SK-N-SH (cell line): ENCODE data around the gene TOM1L2. TPM values are rescaled to one million over a fixed set of nuclear protein-coding genes. Genes with fewer than 3 reads are reported as not detected.

Source experiments
- CTCF ChIA-PET: fragments of 300-600, 350-600 bp; formaldehyde crosslinking; extraction: SDS; loops from one replicate; lab custom pipeline; 2021; lab: Yijun Ruan, JAX
- POLR2A ChIA-PET: fragments of 350-600 bp; sonication (Branson Sonifier 250); formaldehyde crosslinking; extraction: SDS; loops from one replicate; lab custom pipeline; 2020; ENCODE audit warnings: antibody characterized with exemption, inconsistent platforms; lab: Yijun Ruan, JAX
- DNase-seq: peaks from one replicate; pipeline ENCODE4 v3.0.0; 2012
- H2AFZ ChIP-seq: fragments of 200-600 bp; sonication (generic); 2 replicates; pipeline ENCODE4 v1.8.1; 2016; ENCODE audit warnings: antibody characterized with exemption, mild to moderate bottlenecking, low read depth
- H3F3A ChIP-seq: fragments of 200-600 bp; sonication (generic); replicated peaks from 2 replicates; pipeline ENCODE3; 2016; ENCODE audit warnings: antibody characterized with exemption, mild to moderate bottlenecking; ENCODE audit not compliant: insufficient read depth
- H3K27ac ChIP-seq, 2 experiments: fragments of 200-500 bp in 1 of 2; fragments of 200-600 bp in 1 of 2; sonication (Bioruptor generic) in 1 of 2; sonication (generic), shearing (Covaris generic) in 1 of 2; 2 replicates each; pipeline versions ENCODE4 v1.5.1 to v1.6.1; 2014 to 2016; ENCODE audit warnings: low read depth in 2 of 2, inconsistent platforms in 1 of 2, low read length in 1 of 2, mild to moderate bottlenecking in 1 of 2, mixed read lengths in 1 of 2
- H3K27me3 ChIP-seq: fragments of 200-600 bp; sonication (generic), shearing (Covaris generic); 2 replicates; pipeline ENCODE4 v1.6.1; 2016; ENCODE audit warnings: mixed run types; ENCODE audit not compliant: insufficient read depth
- H3K36me3 ChIP-seq, 2 experiments: fragments of 200-500 bp in 1 of 2; fragments of 200-600 bp in 1 of 2; sonication (Bioruptor generic) in 1 of 2; sonication (generic) in 1 of 2; replicated peaks in 1 of 2; 2 replicates each; pipeline versions ENCODE3 to v1.5.1; 2014 to 2016; ENCODE audit warnings: low read length in 1 of 2, mild to moderate bottlenecking in 1 of 2; ENCODE audit not compliant: insufficient read depth in 2 of 2, control insufficient read depth in 1 of 2
- H3K4me1 ChIP-seq, 2 experiments: fragments of 200-500 bp in 1 of 2; fragments of 200-600 bp in 1 of 2; sonication (Bioruptor generic) in 1 of 2; sonication (generic), shearing (Covaris generic) in 1 of 2; 2 replicates each; pipeline versions ENCODE4 v1.5.1 to v1.6.1; 2014 to 2016; ENCODE audit warnings: low read depth in 1 of 2, low read length in 1 of 2, mixed run types in 1 of 2; ENCODE audit not compliant: insufficient read depth in 2 of 2, control insufficient read depth in 1 of 2
- H3K4me2 ChIP-seq: fragments of 200-600 bp; sonication (generic), shearing (Covaris generic); 2 replicates; pipeline ENCODE4 v1.6.1; 2017; ENCODE audit warnings: mixed run types
- H3K4me3 ChIP-seq, 2 experiments: fragments of 200-500 bp in 1 of 2; fragments of 200-600 bp in 1 of 2; sonication (Bioruptor generic) in 1 of 2; sonication (generic), shearing (Covaris generic) in 1 of 2; 2 replicates each; pipeline versions ENCODE4 v1.5.1 to v1.8.1; 2014 to 2016; ENCODE audit warnings: low read depth in 2 of 2, inconsistent platforms in 1 of 2, low read length in 1 of 2, mild to moderate bottlenecking in 1 of 2, mixed read lengths in 1 of 2, moderate library complexity in 1 of 2
- H3K79me2 ChIP-seq: fragments of 200-600 bp; sonication (generic); 2 replicates; pipeline ENCODE4 v1.8.1; 2017; ENCODE audit warnings: mild to moderate bottlenecking; ENCODE audit not compliant: insufficient read depth
- H3K9ac ChIP-seq: fragments of 200-600 bp; sonication (generic); 2 replicates; pipeline ENCODE4 v1.6.1; 2017; ENCODE audit warnings: mixed run types
- H3K9me2 ChIP-seq: fragments of 200-600 bp; sonication (generic); 2 replicates; pipeline ENCODE4 v1.6.1; 2017; ENCODE audit warnings: mixed run types
- H3K9me3 ChIP-seq: fragments of 200-600 bp; sonication (generic); 2 replicates; pipeline ENCODE4 v1.6.1; 2017; ENCODE audit warnings: mixed run types, mild to moderate bottlenecking, moderate library complexity
- H4K20me1 ChIP-seq: fragments of 200-600 bp; sonication (generic); 2 replicates; pipeline ENCODE4 v1.6.1; 2017; ENCODE audit warnings: mild to moderate bottlenecking, mixed run types; ENCODE audit not compliant: insufficient read depth
- CHD2 ChIP-seq: fragments of 150-350 bp; IDR thresholded peaks from 2 replicates; pipeline ENCODE4 v1.6.1; 2018; ENCODE audit warnings: low read length; ENCODE audit not compliant: partially characterized antibody
- ELF1 ChIP-seq: IDR thresholded peaks from 2 replicates; pipeline ENCODE4 v1.4.0; 2012
- EP300 ChIP-seq, 2 experiments: IDR thresholded peaks; 2 replicates each; pipeline versions ENCODE4 v1.4.0 to v1.6.1; 2012; ENCODE audit warnings: borderline replicate concordance in 1 of 2, low read depth in 1 of 2, low read length in 1 of 2
- EZH2phosphoT487 ChIP-seq: fragments of 200-600 bp; sonication (generic); IDR thresholded peaks from 2 replicates; pipeline ENCODE4 v1.6.1; 2017; ENCODE audit warnings: low read depth, mixed run types, mild to moderate bottlenecking, antibody characterized with exemption, moderate library complexity, borderline replicate concordance
- FOXM1 ChIP-seq: IDR thresholded peaks from 2 replicates; pipeline ENCODE4 v1.4.0; 2012; ENCODE audit warnings: low read depth, mild to moderate bottlenecking
- GABPA ChIP-seq: IDR thresholded peaks from 2 replicates; pipeline ENCODE4 v1.4.0; 2012; ENCODE audit warnings: low read depth, mild to moderate bottlenecking
- GATA2 ChIP-seq: sonication (generic); formaldehyde crosslinking; IDR thresholded peaks from 2 replicates; pipeline ENCODE4 v1.5.0; 2020; ENCODE audit warnings: mild to moderate bottlenecking, missing genetic modification reagents
- JUND ChIP-seq: IDR thresholded peaks from 2 replicates; pipeline ENCODE4 v1.4.0; 2012
- MXI1 ChIP-seq: IDR thresholded peaks from 2 replicates; pipeline ENCODE4 v1.6.1; 2012; ENCODE audit warnings: mild to moderate bottlenecking, low read depth, low read length, improper control_type of control experiment
- NFIC ChIP-seq: IDR thresholded peaks from 2 replicates; pipeline ENCODE4 v1.4.0; 2012; ENCODE audit warnings: borderline replicate concordance
- NRF1 ChIP-seq: IDR thresholded peaks from 2 replicates; pipeline ENCODE4 v1.6.1; 2012; ENCODE audit warnings: low read depth, mild to moderate bottlenecking, low read length
- PBX3 ChIP-seq: IDR thresholded peaks from 2 replicates; pipeline ENCODE4; 2012
- POLR2AphosphoS5 ChIP-seq: IDR thresholded peaks from 2 replicates; pipeline ENCODE4 v1.6.1; 2012; ENCODE audit warnings: low read depth, low read length
- RFX5 ChIP-seq: IDR thresholded peaks from 2 replicates; pipeline ENCODE4 v1.6.1; 2012; ENCODE audit warnings: mild to moderate bottlenecking, improper control_type of control experiment, low read length
- TAF1 ChIP-seq: IDR thresholded peaks from 2 replicates; pipeline ENCODE4 v1.6.1; 2012; ENCODE audit warnings: low read depth, mild to moderate bottlenecking, low read length, moderate library complexity, borderline replicate concordance
- TEAD4 ChIP-seq: IDR thresholded peaks from 2 replicates; pipeline ENCODE4 v1.4.0; 2012; ENCODE audit warnings: mild to moderate bottlenecking, borderline replicate concordance; ENCODE audit not compliant: insufficient read depth
- ZBTB33 ChIP-seq: IDR thresholded peaks from 2 replicates; pipeline ENCODE4 v1.4.0; 2012; ENCODE audit warnings: low read depth, borderline replicate concordance
- WGBS: methylation state at CpG from one replicate; pipeline ENCODE4 v1.1.6; 2017; ENCODE audit warnings: low lambda C conversion rate; 5-methylcytosine and 5-hydroxymethylcytosine counted together
- polyA plus RNA-seq, 3 experiments: library from polyadenylated mRNA; depleted of rRNA; stranded (reverse); fragments of >200 nt; gene quantifications; 2 replicates each; pipeline ENCODE4 v1.2.3, GENCODE V29; 2012
- TF ChIP-seq, protein P1 (sequence below): fragments of 200-600 bp; sonication (generic); IDR thresholded peaks from 2 replicates; pipeline ENCODE4 v1.6.1; 2017; ENCODE audit warnings: antibody characterized with exemption, mild to moderate bottlenecking, moderate library complexity
- TF ChIP-seq, protein P2 (sequence below): IDR thresholded peaks from 2 replicates; pipeline ENCODE4 v1.4.0; 2012; ENCODE audit warnings: low read depth
- TF ChIP-seq, protein P3 (sequence below): IDR thresholded peaks from 2 replicates; pipeline ENCODE4 v1.6.1; 2012; ENCODE audit warnings: mild to moderate bottlenecking, low read depth, low read length, moderate library complexity

TOM1L2 gene
- polyA plus RNA-seq, 1 of the 3 experiments (the other 2 are of a cell fraction): 85.4 TPM

- H3K4me1 ChIP-seq: peaks cover 1 to 4% of the 10 kb centered on the region in 2 experiments; a peak in 2 of 4 replicates
- no peaks in the 10 kb centered on the region for H3K27me3 ChIP-seq
- no peak overlapping the region for H3K27ac ChIP-seq
- H2AFZ ChIP-seq: no peak overlapping the region
- H3K4me2 ChIP-seq: no peak overlapping the region
- H3K4me3 ChIP-seq: no peak overlapping the region
- ChIA-PET POLR2A (no interaction called here), CTCF (interaction anchor here (2.8 kb wide), 1 partner anchor 45 kb away, joined by 13 read pairs; no protein-coding TSS in a partner anchor)
- TF ChIP-seq NRF1 (no peak), ELF1 (no peak), EP300 (IDR thresholded peaks at IDR 0.05; ENCODE audit: borderline replicate concordance in 1 of 2, low read depth in 1 of 2, low read length in 1 of 2) (no peak), TAF1 (no peak)
- H4K20me1 ChIP-seq: no peaks in the 10 kb centered on the region
- H3K36me3 ChIP-seq: no peaks in the 10 kb centered on the region
- WGBS: 91% methylated on average over 5 of the region's 7 CpGs
- H3K9ac ChIP-seq: no peak overlapping the region
- H3K9me2 ChIP-seq: no peaks in the 10 kb centered on the region
- no peaks in the 10 kb centered on the region for H3K9me3 ChIP-seq
- DNase-seq: no peak
- H3K79me2 ChIP-seq: no peaks in the 10 kb centered on the region
- H3F3A ChIP-seq: peaks cover 13% of the 10 kb centered on the region
These were observed 16.3 kb upstream of the TOM1L2 start for GRCh38 chr17:17988427-17988945.

- Histone ChIP-seq H3K27ac (no peak overlapping the region), H2AFZ (no peak overlapping the region), H3K9me2 (no peaks in the 10 kb centered on the region), H3K79me2 (no peaks in the 10 kb centered on the region), H3K4me2 (no peak overlapping the region), H3K9me3 (no peaks in the 10 kb centered on the region), H3K4me1 (peaks cover 0 to 4% of the 10 kb centered on the region in 2 experiments; a peak in 2 of 4 replicates), H3K9ac (no peak overlapping the region), H3K4me3 (no peak overlapping the region), H3K36me3 (no peaks in the 10 kb centered on the region), H3F3A (peaks cover 13% of the 10 kb centered on the region), H3K27me3 (no peaks in the 10 kb centered on the region), H4K20me1 (no peaks in the 10 kb centered on the region)
- DNase-seq: no peak
- 71% methylated on average over 6 of the region's 14 CpGs for WGBS
- ChIA-PET POLR2A (no interaction called here), CTCF (interaction anchor here (0.6 to 2.8 kb wide), 2 partner anchors 46 to 132 kb away, joined by 3 to 13 read pairs; no protein-coding TSS in a partner anchor)
- TF ChIP-seq ELF1 (no peak), GABPA (no peak), PBX3 (no peak), TEAD4 (no peak), FOXM1 (no peak), NFIC (no peak), RFX5 (no peak), GATA2 (CRISPR knock-in tag) (no peak), POLR2AphosphoS5 (no peak), JUND (no peak), ZBTB33 (no peak), MXI1 (no peak), EZH2phosphoT487 (no peak), CHD2 (no peak)
- TF ChIP-seq, protein P1, sequence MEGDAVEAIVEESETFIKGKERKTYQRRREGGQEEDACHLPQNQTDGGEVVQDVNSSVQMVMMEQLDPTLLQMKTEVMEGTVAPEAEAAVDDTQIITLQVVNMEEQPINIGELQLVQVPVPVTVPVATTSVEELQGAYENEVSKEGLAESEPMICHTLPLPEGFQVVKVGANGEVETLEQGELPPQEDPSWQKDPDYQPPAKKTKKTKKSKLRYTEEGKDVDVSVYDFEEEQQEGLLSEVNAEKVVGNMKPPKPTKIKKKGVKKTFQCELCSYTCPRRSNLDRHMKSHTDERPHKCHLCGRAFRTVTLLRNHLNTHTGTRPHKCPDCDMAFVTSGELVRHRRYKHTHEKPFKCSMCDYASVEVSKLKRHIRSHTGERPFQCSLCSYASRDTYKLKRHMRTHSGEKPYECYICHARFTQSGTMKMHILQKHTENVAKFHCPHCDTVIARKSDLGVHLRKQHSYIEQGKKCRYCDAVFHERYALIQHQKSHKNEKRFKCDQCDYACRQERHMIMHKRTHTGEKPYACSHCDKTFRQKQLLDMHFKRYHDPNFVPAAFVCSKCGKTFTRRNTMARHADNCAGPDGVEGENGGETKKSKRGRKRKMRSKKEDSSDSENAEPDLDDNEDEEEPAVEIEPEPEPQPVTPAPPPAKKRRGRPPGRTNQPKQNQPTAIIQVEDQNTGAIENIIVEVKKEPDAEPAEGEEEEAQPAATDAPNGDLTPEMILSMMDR: no peak
- TF ChIP-seq, protein P2, sequence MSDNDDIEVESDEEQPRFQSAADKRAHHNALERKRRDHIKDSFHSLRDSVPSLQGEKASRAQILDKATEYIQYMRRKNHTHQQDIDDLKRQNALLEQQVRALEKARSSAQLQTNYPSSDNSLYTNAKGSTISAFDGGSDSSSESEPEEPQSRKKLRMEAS: no peak
- TF ChIP-seq, protein P3, sequence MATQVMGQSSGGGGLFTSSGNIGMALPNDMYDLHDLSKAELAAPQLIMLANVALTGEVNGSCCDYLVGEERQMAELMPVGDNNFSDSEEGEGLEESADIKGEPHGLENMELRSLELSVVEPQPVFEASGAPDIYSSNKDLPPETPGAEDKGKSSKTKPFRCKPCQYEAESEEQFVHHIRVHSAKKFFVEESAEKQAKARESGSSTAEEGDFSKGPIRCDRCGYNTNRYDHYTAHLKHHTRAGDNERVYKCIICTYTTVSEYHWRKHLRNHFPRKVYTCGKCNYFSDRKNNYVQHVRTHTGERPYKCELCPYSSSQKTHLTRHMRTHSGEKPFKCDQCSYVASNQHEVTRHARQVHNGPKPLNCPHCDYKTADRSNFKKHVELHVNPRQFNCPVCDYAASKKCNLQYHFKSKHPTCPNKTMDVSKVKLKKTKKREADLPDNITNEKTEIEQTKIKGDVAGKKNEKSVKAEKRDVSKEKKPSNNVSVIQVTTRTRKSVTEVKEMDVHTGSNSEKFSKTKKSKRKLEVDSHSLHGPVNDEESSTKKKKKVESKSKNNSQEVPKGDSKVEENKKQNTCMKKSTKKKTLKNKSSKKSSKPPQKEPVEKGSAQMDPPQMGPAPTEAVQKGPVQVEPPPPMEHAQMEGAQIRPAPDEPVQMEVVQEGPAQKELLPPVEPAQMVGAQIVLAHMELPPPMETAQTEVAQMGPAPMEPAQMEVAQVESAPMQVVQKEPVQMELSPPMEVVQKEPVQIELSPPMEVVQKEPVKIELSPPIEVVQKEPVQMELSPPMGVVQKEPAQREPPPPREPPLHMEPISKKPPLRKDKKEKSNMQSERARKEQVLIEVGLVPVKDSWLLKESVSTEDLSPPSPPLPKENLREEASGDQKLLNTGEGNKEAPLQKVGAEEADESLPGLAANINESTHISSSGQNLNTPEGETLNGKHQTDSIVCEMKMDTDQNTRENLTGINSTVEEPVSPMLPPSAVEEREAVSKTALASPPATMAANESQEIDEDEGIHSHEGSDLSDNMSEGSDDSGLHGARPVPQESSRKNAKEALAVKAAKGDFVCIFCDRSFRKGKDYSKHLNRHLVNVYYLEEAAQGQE: no peak
These were observed 15.7 kb upstream of the TOM1L2 start for GRCh38 chr17:17987901-17988300.
